Activated CD4-positive, alpha-beta T cell treated with anti-CD3 and anti-CD28 coated beads, Interleukin-2, amount 50 U/mL, for 16 hours (primary cell): ENCODE results near the gene AKAP10.
"Not testable (repeated sequence)": the region's sequence is repeated elsewhere in the genome, so short reads cannot be mapped to it uniquely, and the experiment has no call there.

Experiments used
- DNase-seq: peaks from one replicate; pipeline ENCODE4 v3.0.0-alpha.2; 2020

The AKAP10 gene

GRCh38 chr17:19915245-19915978, 62.2 kb downstream of the AKAP10 start:
- DNase-seq, result no peak

- DNase-seq, result no peak
Measured at GRCh38 chr17:19911033-19911432, 66.6 kb downstream of the AKAP10 start.

- no peak for DNase-seq
Measured at GRCh38 chr17:19909139-19909538, 68.5 kb downstream of the AKAP10 start.

- DNase-seq, result no peak
Measured at GRCh38 chr17:19905502-19905901, 72.1 kb downstream of the AKAP10 start.

GRCh38 chr17:19904924-19905323, 72.7 kb downstream of the AKAP10 start:
- no peak for DNase-seq

- no peak for DNase-seq
Measured at GRCh38 chr17:19904412-19904811, 73.2 kb downstream of the AKAP10 start.

GRCh38 chr17:19900809-19901208, 76.8 kb downstream of the AKAP10 start:
- no peak for DNase-seq

GRCh38 chr17:19897903-19898302, 79.7 kb downstream of the AKAP10 start:
- DNase-seq, result no peak

- no peak for DNase-seq
Measured at GRCh38 chr17:19897090-19897837, 80.4 kb downstream of the AKAP10 start.

- DNase-seq, result no peak
Measured at GRCh38 chr17:19896679-19897078, 80.9 kb downstream of the AKAP10 start.

GRCh38 chr17:19890554-19890953, 87.1 kb downstream of the AKAP10 start:
- not testable (repeated sequence) for DNase-seq

GRCh38 chr17:19890001-19890400, 87.6 kb downstream of the AKAP10 start:
- DNase-seq, result not testable (repeated sequence)

- DNase-seq, result no peak
Measured at GRCh38 chr17:19886116-19886515, 91.5 kb downstream of the AKAP10 start.

- DNase-seq, result peak; percentile 25
Measured at GRCh38 chr17:19883537-19884215, 94.0 kb downstream of the AKAP10 start.

GRCh38 chr17:19880393-19880792, 97.2 kb downstream of the AKAP10 start:
- no peak for DNase-seq

- no peak for DNase-seq
Measured at GRCh38 chr17:19877364-19877945, 100.2 kb downstream of the AKAP10 start.

- DNase-seq, result peak; percentile 37
Measured at GRCh38 chr17:19876529-19877161, 101.0 kb downstream of the AKAP10 start.

GRCh38 chr17:19874256-19874655, 103.4 kb downstream of the AKAP10 start:
- DNase-seq, result no peak

- no peak for DNase-seq
Measured at GRCh38 chr17:19873346-19873745, 104.3 kb downstream of the AKAP10 start.

GRCh38 chr17:19868079-19868395, 109.6 kb downstream of the AKAP10 start:
- no peak for DNase-seq

GRCh38 chr17:19867329-19868078, 110.1 kb downstream of the AKAP10 start, which contains the start of gene ULK2:
TSS of gene ULK2 (minus strand) at chr17:19867936. CDS start at chr17:19867417, 519 bp downstream.
- peak; percentile 34 for DNase-seq

GRCh38 chr17:19867079-19867328, 110.6 kb downstream of the AKAP10 start:
- DNase-seq, result peak; percentile 47
